Keratinocyte (primary cell): Measurements from ENCODE around the gene FAIM2. TPM values are rescaled to one million over a fixed set of nuclear protein-coding genes. Genes with fewer than 3 reads are reported as not detected.

Experiments used
- DNase-seq: peaks from one replicate; pipeline ENCODE4 v3.0.0-alpha.2; 2011; ENCODE audit warnings: low read depth, missing footprints, low spot score
- FAIRE-seq: peaks from 2 replicates; lab custom pipeline; 2011; peaks lifted over from hg19 to GRCh38; lab: Jason Lieb, UNC
- H2AFZ ChIP-seq: 2 replicates; pipeline ENCODE4 v1.6.0; 2012; ENCODE audit warnings: low read length, control low read depth, inconsistent platforms; ENCODE audit not compliant: control insufficient read depth
- H3K27ac ChIP-seq: 2 replicates; pipeline ENCODE4 v1.5.1; 2011; ENCODE audit warnings: low read length; ENCODE audit not compliant: control insufficient read depth, insufficient read depth
- H3K27me3 ChIP-seq: 3 replicates; pipeline ENCODE4 v1.6.0; 2011; ENCODE audit warnings: low read length; ENCODE audit not compliant: control insufficient read depth, insufficient read depth; ENCODE audit errors: extremely low read depth
- H3K36me3 ChIP-seq, 2 experiments: 2 replicates in 1 of 2; 3 replicates in 1 of 2; pipeline ENCODE4 v1.5.1; 2011; ENCODE audit warnings: low read length in 2 of 2, mild to moderate bottlenecking in 1 of 2; ENCODE audit not compliant: control insufficient read depth in 2 of 2, insufficient read depth in 2 of 2; ENCODE audit errors: extremely low read depth in 1 of 2
- H3K4me1 ChIP-seq: 3 replicates; pipeline ENCODE4 v1.5.1; 2011; ENCODE audit warnings: low read length; ENCODE audit not compliant: control insufficient read depth, insufficient read depth; ENCODE audit errors: extremely low read depth
- H3K4me2 ChIP-seq: 3 replicates; pipeline ENCODE4 v1.6.0; 2011; ENCODE audit warnings: low read depth, low read length; ENCODE audit not compliant: control insufficient read depth, insufficient read depth; ENCODE audit errors: extremely low read depth
- H3K4me3 ChIP-seq, 3 experiments: fragments of 200-600 bp in 1 of 3; sonication (generic) in 1 of 3; 2 replicates in 2 of 3; 3 replicates in 1 of 3; pipeline ENCODE4 v1.5.1; 2011 to 2016; ENCODE audit warnings: low read length in 3 of 3, mild to moderate bottlenecking in 3 of 3, control low read depth in 2 of 3, inconsistent platforms in 1 of 3, low read depth in 1 of 3, mixed read lengths in 1 of 3, mixed run types in 1 of 3, moderate library complexity in 1 of 3; ENCODE audit not compliant: control insufficient read depth in 2 of 3, insufficient read depth in 2 of 3; ENCODE audit errors: extremely low read depth in 1 of 3
- H3K79me2 ChIP-seq: 2 replicates; pipeline ENCODE4 v1.6.0; 2012; ENCODE audit warnings: low read length; ENCODE audit not compliant: control insufficient read depth, insufficient read depth
- H3K9ac ChIP-seq: 3 replicates; pipeline ENCODE4 v1.6.0; 2011; ENCODE audit warnings: low read length; ENCODE audit not compliant: control insufficient read depth, insufficient read depth; ENCODE audit errors: extremely low read depth
- H3K9me1 ChIP-seq: 3 replicates; pipeline ENCODE4 v1.6.0; 2011; ENCODE audit warnings: low read length; ENCODE audit not compliant: control insufficient read depth, insufficient read depth; ENCODE audit errors: extremely low read depth
- H3K9me3 ChIP-seq: 2 replicates; pipeline ENCODE4 v1.5.1; 2012; ENCODE audit warnings: low read depth, low read length; ENCODE audit not compliant: control insufficient read depth
- H4K20me1 ChIP-seq: 3 replicates; pipeline ENCODE4 v1.6.0; 2011; ENCODE audit warnings: low read length; ENCODE audit not compliant: control insufficient read depth, insufficient read depth; ENCODE audit errors: extremely low read depth
- EZH2 ChIP-seq: IDR thresholded peaks from one replicate; pipeline ENCODE4 v1.6.1; 2012; ENCODE audit warnings: inconsistent platforms, mild to moderate bottlenecking, low read length, moderate library complexity
- dilution Hi-C: fragments of 300-500 bp; cut with MboI; formaldehyde crosslinking; loops from one replicate; pipeline ENCODE4 v1.7.0; 2020; ENCODE audit warnings: low sequenced_read_pairs; ENCODE audit not compliant: extremely low pct_ligation_motif_present
- polyA plus RNA-seq, 5 experiments: library from polyadenylated mRNA; depleted of rRNA in 3 of 5; stranded (reverse) in 3 of 5; stranded (forward) in 1 of 5; unstranded in 1 of 5; fragments of >200 nt; gene quantifications; 1 replicate in 1 of 5; 2 replicates in 3 of 5; 3 replicates in 1 of 5; pipeline versions ENCODE4 v1.2.1 to v1.2.3, GENCODE V29; 2011 to 2012; ENCODE audit warnings: missing spikeins in 2 of 5, low read depth in 1 of 5, low replicate concordance in 1 of 5
- TF ChIP-seq, protein P1 (sequence below), 3 experiments: IDR thresholded peaks in 1 of 3; conservative IDR thresholded peaks in 1 of 3; optimal IDR thresholded peaks in 1 of 3; 2 replicates in 2 of 3; 3 replicates in 1 of 3; pipeline versions ENCODE3 to v1.5.1; 2011; ENCODE audit warnings: low read length in 3 of 3, mild to moderate bottlenecking in 3 of 3, moderate library complexity in 2 of 3, control low read depth in 1 of 3, inconsistent platforms in 1 of 3; ENCODE audit not compliant: insufficient read depth in 2 of 3; ENCODE audit errors: extremely low read depth in 1 of 3

The FAIM2 gene
- polyA plus RNA-seq, 1 donor (not counting 4 experiments of a cell fraction or from before 2014, with no cell fraction given): not detected

DNA sequence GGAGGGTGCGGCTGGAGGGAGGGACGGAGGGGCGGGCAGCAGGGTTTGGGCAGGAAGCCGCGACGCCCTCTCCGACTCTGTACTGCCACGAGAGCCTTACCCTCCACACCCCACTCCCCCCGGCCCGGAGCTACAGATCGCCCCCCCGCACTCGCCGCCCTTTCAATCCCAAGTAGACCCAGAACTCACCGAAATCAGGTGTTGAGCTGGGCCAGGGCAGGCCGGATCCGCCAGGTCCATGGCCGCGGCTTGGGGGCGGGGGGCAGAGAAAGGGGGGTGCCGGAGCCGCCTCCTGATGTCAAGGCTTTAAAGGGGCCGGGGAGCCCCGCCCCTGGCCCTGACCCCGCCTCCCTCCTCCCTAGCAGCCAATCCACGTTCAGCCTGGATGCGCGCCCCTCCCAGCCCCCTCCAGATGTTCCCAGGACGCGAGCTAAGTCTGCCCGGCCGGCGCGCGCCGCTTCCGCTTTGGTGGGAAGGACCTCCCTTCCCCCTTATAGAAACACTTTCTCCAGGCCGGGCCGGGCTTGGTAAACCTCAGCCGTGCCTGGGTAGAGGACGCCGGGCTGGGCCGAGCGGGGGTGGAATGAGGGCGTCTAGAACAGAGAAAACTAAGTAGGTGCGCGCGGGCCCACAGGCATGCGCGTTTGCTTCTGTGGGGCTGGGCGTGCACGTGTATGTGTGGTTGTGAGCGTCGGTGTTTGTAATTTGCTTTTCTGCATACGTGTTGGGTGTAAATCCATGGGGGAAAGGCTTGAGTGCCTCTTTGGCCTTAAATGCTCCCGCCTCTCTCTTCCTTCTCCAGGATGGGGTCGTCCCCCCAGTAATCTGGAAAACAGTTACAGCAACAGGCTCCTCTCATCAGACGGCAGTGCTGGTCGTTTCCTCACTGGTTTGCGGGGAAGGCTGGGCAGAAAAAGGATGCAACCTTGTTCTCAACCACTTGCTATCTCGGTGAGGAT lies 75.3 kb downstream of the FAIM2 start, which contains the start of gene NCKAP5L:
Gene NCKAP5L, minus strand, starts transcription at position 281 of the 959 bp plus-strand sequence. CDS start 24,369 bp downstream, outside the sequence.
- Histone ChIP-seq H3K79me2 (peaks cover 32% of the 10 kb centered on the region), H3K27ac (peak within 1 kb of the TSS; percentile 65), H3K36me3 (no peaks in the 10 kb centered on the region), H3K9ac (peak within 1 kb of the TSS; percentile 83), H3K27me3 (no peaks in the 10 kb centered on the region), H2AFZ (peak within 1 kb of the TSS; percentile 85), H3K9me1 (peaks cover 11% of the 10 kb centered on the region), H3K4me1 (peaks cover 48% of the 10 kb centered on the region), H3K9me3 (no peaks in the 10 kb centered on the region), H3K4me3 (peak within 1 kb of the TSS; percentile 85 to 93 (median 85)), H3K4me2 (peak within 1 kb of the TSS; percentile 99), H4K20me1 (peaks cover 8% of the 10 kb centered on the region)
- dilution Hi-C loops: no loop called here
- DNase-seq (peak; percentile 78), FAIRE-seq (peak; percentile 77)
- TF ChIP-seq, protein P1, sequence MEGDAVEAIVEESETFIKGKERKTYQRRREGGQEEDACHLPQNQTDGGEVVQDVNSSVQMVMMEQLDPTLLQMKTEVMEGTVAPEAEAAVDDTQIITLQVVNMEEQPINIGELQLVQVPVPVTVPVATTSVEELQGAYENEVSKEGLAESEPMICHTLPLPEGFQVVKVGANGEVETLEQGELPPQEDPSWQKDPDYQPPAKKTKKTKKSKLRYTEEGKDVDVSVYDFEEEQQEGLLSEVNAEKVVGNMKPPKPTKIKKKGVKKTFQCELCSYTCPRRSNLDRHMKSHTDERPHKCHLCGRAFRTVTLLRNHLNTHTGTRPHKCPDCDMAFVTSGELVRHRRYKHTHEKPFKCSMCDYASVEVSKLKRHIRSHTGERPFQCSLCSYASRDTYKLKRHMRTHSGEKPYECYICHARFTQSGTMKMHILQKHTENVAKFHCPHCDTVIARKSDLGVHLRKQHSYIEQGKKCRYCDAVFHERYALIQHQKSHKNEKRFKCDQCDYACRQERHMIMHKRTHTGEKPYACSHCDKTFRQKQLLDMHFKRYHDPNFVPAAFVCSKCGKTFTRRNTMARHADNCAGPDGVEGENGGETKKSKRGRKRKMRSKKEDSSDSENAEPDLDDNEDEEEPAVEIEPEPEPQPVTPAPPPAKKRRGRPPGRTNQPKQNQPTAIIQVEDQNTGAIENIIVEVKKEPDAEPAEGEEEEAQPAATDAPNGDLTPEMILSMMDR (optimal IDR thresholded peaks at IDR 0.05 in 1 of 3, IDR thresholded peaks at IDR 0.05 in 1 of 3, conservative IDR thresholded peaks at IDR 0.05 in 1 of 3; ENCODE audit: extremely low read depth in 1 of 3, insufficient read depth in 2 of 3, low read length in 3 of 3): no peak
- no peak for TF ChIP-seq EZH2

DNA sequence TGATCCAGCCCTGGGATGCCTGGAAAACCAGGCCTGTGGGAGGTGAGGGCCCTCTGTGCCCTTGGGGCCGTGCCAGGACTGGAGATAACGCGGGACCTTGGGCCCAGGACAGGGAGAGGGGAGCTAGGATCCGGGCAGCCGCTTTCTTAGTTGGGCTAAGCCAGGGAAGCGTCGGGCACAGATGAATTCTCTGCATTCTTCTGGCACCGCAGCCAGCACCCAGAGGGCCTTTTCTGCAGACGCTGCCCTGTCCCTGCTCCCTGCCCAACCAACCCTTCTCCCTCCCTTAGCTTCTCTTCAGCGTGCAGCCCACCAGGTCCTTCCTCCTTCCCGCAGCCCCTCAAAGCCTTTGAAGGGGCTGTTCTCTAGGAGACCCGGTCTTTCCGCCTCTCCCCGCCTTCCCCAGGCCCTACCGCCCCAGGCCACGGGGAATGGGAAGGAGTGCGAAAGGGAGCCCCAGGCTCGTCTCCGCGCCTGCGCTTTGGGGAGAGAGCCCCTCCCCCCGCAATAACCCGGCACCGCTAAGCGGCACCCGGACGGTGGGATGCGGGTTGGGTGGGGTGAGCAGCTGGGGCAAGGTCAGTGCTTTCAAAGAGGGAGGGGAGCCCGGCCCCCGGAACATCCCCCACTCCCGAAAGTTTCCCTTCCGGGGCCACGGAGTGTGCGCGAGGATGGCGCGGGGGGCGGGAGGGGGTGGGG lies 76.2 kb downstream of the FAIM2 start:
- Histone ChIP-seq H3K79me2 (peaks cover 41% of the 10 kb centered on the region), H3K27me3 (no peaks in the 10 kb centered on the region), H3K9me1 (peaks cover 11% of the 10 kb centered on the region), H4K20me1 (peaks cover 14% of the 10 kb centered on the region), H3K27ac (peak overlapping the region; percentile 25), H3K4me3 (peak overlapping the region; percentile 85 to 93 (median 85)), H2AFZ (peak overlapping the region; percentile 68), H3K4me1 (peaks cover 41% of the 10 kb centered on the region), H3K36me3 (peaks cover 0 to 6% of the 10 kb centered on the region in 2 experiments), H3K9ac (peak overlapping the region; percentile 83), H3K9me3 (no peaks in the 10 kb centered on the region), H3K4me2 (peak overlapping the region; percentile 99)
- dilution Hi-C loops: no loop called here
- no peak for DNase-seq
- TF ChIP-seq EZH2: no peak
- TF ChIP-seq, protein P1 (optimal IDR thresholded peaks at IDR 0.05 in 1 of 3, IDR thresholded peaks at IDR 0.05 in 1 of 3, conservative IDR thresholded peaks at IDR 0.05 in 1 of 3; ENCODE audit: extremely low read depth in 1 of 3, insufficient read depth in 2 of 3, low read length in 3 of 3): no peak
- no peak for FAIRE-seq
